Panc1 (cell line): ENCODE measurements around the gene TSHZ2. TPM values are rescaled to one million over a fixed set of nuclear protein-coding genes. Genes with fewer than 3 reads are reported as not detected.

ENCODE experiments used
- ATAC-seq: fragments of 200-7000 bp; cut with Tn5 transposase; 2 replicates; pipeline ENCODE4 v1.9.1; 2020; ENCODE audit warnings: mild to moderate bottlenecking, moderate library complexity
- BruUV-seq: library from RNA; stranded (reverse); fragments of 400-500 nt; replicated peaks from 2 replicates; lab custom pipeline; 2021; lab: Mats Ljungman, UMichigan
- CTCF ChIA-PET: fragments of 300-600 bp; sonication (Branson Sonifier 250); formaldehyde crosslinking; loops from one replicate; lab custom pipeline; 2022; ENCODE audit warnings: antibody characterized with exemption; lab: Charles Lee
- POLR2A ChIA-PET: fragments of 300-600 bp; sonication (Branson Sonifier 250); formaldehyde crosslinking; loops from one replicate; lab custom pipeline; 2022; ENCODE audit warnings: antibody characterized with exemption; lab: Charles Lee
- DNase-seq: peaks from one replicate; pipeline ENCODE4 v3.0.0-alpha.2; 2010; ENCODE audit warnings: low read depth, low spot score
- H3K27ac ChIP-seq: 2 replicates; pipeline ENCODE4 v1.5.1; 2011; ENCODE audit warnings: mild to moderate bottlenecking, low read length, inconsistent platforms
- H3K27me3 ChIP-seq: fragments of 200-500 bp; sonication (Bioruptor generic); 2 replicates; pipeline ENCODE4 v1.6.0; 2014; ENCODE audit warnings: low read length, inconsistent platforms; ENCODE audit not compliant: control insufficient read depth, insufficient read depth
- H3K36me3 ChIP-seq: fragments of 200-500 bp; sonication (Bioruptor generic); 2 replicates; pipeline ENCODE4 v1.5.1; 2014; ENCODE audit warnings: inconsistent platforms, mild to moderate bottlenecking, low read length, moderate library complexity; ENCODE audit not compliant: control insufficient read depth, insufficient read depth
- H3K4me1 ChIP-seq: 2 replicates; pipeline ENCODE4 v1.5.1; 2011; ENCODE audit warnings: inconsistent platforms, mild to moderate bottlenecking, low read length, moderate library complexity; ENCODE audit not compliant: control insufficient read depth, insufficient read depth
- H3K4me3 ChIP-seq, 2 experiments: 2 replicates each; pipeline ENCODE4 v1.5.1; 2011 to 2012; ENCODE audit warnings: low read depth in 2 of 2, low read length in 2 of 2, mild to moderate bottlenecking in 2 of 2, inconsistent platforms in 1 of 2, moderate library complexity in 1 of 2
- H3K9me3 ChIP-seq: fragments of 200-500 bp; sonication (Bioruptor generic); 2 replicates; pipeline ENCODE4 v1.5.1; 2014; ENCODE audit warnings: low read depth, mild to moderate bottlenecking, inconsistent platforms, low read length, moderate library complexity; ENCODE audit not compliant: control insufficient read depth, insufficient read depth
- POLR2AphosphoS5 ChIP-seq: IDR thresholded peaks from 2 replicates; pipeline ENCODE4 v1.6.1; 2012; ENCODE audit warnings: mild to moderate bottlenecking, low read depth, low read length, moderate library complexity
- SIN3A ChIP-seq: IDR thresholded peaks from 2 replicates; pipeline ENCODE4 v1.6.1; 2012; ENCODE audit warnings: low read depth, mild to moderate bottlenecking, low read length, moderate library complexity, borderline replicate concordance; ENCODE audit not compliant: insufficient read depth
- TCF7L2 ChIP-seq: IDR thresholded peaks from 2 replicates; pipeline ENCODE4 v1.6.1; 2011; ENCODE audit warnings: mild to moderate bottlenecking, low read depth, low read length, inconsistent platforms
- in situ Hi-C: cut with HindIII; loops from 2 replicates; pipeline ENCODE4 v1.10.0; 2016; ENCODE audit warnings: low sequenced_read_pairs, low pct_unique_long_range_greater_than_20kb
- intact Hi-C: fragments of 100-400 bp; cut with micrococcal nuclease; formaldehyde crosslinking; loops from one replicate; pipeline ENCODE4 v1.10.0; 2022; ENCODE audit not compliant: unreplicated experiment
- total RNA-seq: library from RNA; stranded (reverse); gene quantifications from one replicate; pipeline ENCODE4 v1.2.1, GENCODE V29; 2021; ENCODE audit not compliant: unreplicated experiment
- TF ChIP-seq, protein P1 (sequence below): fragments of 450-650 bp; IDR thresholded peaks from 2 replicates; pipeline ENCODE4 v1.5.1; 2017; ENCODE audit warnings: mild to moderate bottlenecking
- TF ChIP-seq, protein P2 (sequence below), 2 experiments: IDR thresholded peaks; 2 replicates each; pipeline ENCODE4 v1.6.1; 2011 to 2012; ENCODE audit warnings: low read depth in 2 of 2, control low read depth in 1 of 2, low read length in 1 of 2, mild to moderate bottlenecking in 1 of 2, moderate library complexity in 1 of 2; ENCODE audit not compliant: insufficient read depth in 1 of 2

The TSHZ2 gene
- total RNA-seq, 1 experiment from 2014 or later: 0.36 TPM

DNA sequence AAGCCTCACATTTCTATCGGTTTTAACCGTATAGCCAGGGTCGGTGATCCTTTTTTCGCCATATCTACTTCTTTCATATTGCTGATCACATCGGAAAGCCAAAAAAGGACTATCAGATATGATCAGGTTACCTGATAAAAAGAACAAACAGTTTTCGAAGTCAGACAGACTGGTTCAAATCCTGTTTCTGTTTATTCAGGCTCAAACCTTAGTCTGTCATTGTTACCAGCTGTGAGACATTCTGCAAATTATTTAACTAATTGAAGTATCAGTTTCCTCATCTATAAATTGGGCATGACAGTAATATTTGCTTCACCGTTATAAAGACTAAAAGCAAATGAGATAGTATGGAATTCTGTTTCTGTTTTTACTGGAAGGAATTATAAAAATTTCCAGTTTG lies 111.3 kb downstream of the TSHZ2 start:
- no peak overlapping the region for H3K27ac ChIP-seq
- ChIA-PET POLR2A (no interaction called here), CTCF (no interaction called here)
- DNase-seq (no peak), ATAC-seq (no peak)
- no peaks in the 10 kb centered on the region for H3K4me1 ChIP-seq
- H3K9me3 ChIP-seq: no peaks in the 10 kb centered on the region
- no peaks in the 10 kb centered on the region for H3K27me3 ChIP-seq
- TF ChIP-seq, protein P1, sequence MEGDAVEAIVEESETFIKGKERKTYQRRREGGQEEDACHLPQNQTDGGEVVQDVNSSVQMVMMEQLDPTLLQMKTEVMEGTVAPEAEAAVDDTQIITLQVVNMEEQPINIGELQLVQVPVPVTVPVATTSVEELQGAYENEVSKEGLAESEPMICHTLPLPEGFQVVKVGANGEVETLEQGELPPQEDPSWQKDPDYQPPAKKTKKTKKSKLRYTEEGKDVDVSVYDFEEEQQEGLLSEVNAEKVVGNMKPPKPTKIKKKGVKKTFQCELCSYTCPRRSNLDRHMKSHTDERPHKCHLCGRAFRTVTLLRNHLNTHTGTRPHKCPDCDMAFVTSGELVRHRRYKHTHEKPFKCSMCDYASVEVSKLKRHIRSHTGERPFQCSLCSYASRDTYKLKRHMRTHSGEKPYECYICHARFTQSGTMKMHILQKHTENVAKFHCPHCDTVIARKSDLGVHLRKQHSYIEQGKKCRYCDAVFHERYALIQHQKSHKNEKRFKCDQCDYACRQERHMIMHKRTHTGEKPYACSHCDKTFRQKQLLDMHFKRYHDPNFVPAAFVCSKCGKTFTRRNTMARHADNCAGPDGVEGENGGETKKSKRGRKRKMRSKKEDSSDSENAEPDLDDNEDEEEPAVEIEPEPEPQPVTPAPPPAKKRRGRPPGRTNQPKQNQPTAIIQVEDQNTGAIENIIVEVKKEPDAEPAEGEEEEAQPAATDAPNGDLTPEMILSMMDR: no peak
- TF ChIP-seq SIN3A: no peak
- in situ Hi-C loops (no loop called here), intact Hi-C loops (no loop called here)
- no peak overlapping the region for H3K4me3 ChIP-seq
- no TSS peak for BruUV-seq
- no peaks in the 10 kb centered on the region for H3K36me3 ChIP-seq

DNA sequence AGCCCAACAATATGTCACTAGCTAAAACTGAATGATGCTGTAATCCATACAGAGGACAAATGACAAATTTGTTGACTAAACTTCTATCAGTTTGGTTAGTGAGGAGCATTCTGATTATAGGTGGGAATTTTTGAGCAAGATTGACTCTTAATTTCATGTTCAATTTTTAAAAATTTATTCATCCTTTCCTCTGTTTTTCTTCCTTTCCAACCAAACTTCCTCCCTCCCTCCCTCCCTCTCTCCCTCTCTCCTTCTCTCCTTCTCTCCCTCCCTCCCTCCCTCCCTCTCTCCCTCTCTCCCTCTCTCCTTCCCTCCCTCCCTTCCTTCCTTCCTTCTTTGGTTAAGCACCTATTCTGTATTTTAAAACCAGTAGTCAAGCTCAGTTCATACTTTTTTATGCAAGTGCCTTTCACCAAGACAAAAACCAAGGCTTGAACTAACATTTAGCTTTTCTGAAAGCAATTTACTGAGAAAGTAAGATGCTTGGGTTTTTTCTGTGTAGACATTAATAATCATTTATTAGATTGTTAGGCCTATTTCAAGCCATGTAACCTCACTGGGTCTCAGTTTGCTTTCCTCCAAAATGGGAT lies 112.3 kb downstream of the TSHZ2 start:
- DNase-seq (no peak), ATAC-seq (no peak)
- no peak overlapping the region for H3K27ac ChIP-seq
- no peaks in the 10 kb centered on the region for H3K36me3 ChIP-seq
- TF ChIP-seq POLR2AphosphoS5 (no peak), SIN3A (no peak), TCF7L2 (no peak)
- TF ChIP-seq, protein P2, sequence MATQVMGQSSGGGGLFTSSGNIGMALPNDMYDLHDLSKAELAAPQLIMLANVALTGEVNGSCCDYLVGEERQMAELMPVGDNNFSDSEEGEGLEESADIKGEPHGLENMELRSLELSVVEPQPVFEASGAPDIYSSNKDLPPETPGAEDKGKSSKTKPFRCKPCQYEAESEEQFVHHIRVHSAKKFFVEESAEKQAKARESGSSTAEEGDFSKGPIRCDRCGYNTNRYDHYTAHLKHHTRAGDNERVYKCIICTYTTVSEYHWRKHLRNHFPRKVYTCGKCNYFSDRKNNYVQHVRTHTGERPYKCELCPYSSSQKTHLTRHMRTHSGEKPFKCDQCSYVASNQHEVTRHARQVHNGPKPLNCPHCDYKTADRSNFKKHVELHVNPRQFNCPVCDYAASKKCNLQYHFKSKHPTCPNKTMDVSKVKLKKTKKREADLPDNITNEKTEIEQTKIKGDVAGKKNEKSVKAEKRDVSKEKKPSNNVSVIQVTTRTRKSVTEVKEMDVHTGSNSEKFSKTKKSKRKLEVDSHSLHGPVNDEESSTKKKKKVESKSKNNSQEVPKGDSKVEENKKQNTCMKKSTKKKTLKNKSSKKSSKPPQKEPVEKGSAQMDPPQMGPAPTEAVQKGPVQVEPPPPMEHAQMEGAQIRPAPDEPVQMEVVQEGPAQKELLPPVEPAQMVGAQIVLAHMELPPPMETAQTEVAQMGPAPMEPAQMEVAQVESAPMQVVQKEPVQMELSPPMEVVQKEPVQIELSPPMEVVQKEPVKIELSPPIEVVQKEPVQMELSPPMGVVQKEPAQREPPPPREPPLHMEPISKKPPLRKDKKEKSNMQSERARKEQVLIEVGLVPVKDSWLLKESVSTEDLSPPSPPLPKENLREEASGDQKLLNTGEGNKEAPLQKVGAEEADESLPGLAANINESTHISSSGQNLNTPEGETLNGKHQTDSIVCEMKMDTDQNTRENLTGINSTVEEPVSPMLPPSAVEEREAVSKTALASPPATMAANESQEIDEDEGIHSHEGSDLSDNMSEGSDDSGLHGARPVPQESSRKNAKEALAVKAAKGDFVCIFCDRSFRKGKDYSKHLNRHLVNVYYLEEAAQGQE (IDR thresholded peaks at IDR 0.05; ENCODE audit: insufficient read depth in 1 of 2, low read depth in 2 of 2, low read length in 1 of 2): no peak
- TF ChIP-seq, protein P1: no peak
- intact Hi-C loops (no loop called here), in situ Hi-C loops (no loop called here)
- ChIA-PET POLR2A (no interaction called here), CTCF (no interaction called here)
- H3K9me3 ChIP-seq: no peaks in the 10 kb centered on the region
- no peaks in the 10 kb centered on the region for H3K4me1 ChIP-seq
- H3K4me3 ChIP-seq: no peak overlapping the region
- no TSS peak for BruUV-seq
- no peaks in the 10 kb centered on the region for H3K27me3 ChIP-seq
